Measurements from ENCODE around the gene SMG1.

Gene SMG1

DNA sequence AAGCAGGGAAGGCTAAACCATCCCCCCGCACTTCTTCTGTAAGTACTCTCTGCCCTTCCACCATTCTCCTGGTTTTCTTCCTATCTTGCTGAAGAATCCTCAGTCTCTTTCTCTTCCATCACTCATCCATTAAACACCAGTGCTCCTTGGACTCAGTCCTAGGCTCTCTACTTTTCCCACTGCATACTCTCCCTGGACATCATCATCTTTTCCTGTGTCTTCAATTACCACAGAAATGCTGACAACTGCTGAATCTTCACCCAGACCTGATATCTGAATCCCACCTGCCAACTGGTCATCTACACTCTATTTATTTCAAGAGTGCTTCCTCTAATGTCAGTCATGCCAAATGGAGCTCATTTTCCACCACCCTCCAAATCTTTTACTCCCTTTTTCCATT, 71.0 kb downstream of the SMG1 start:
- no peak for TF ChIP-seq CTCF (IDR thresholded peaks at IDR 0.05)

GRCh38 chr16:18853694-18854093, 72.5 kb downstream of the SMG1 start:
- no peak for TF ChIP-seq CTCF (IDR thresholded peaks at IDR 0.05)

- TF ChIP-seq CTCF (IDR thresholded peaks at IDR 0.05) = no peak
Measured at GRCh38 chr16:18852647-18853046, 73.6 kb downstream of the SMG1 start.

GRCh38 chr16:18846416-18846815, 79.8 kb downstream of the SMG1 start:
- no peak for TF ChIP-seq CTCF (IDR thresholded peaks at IDR 0.05)

DNA sequence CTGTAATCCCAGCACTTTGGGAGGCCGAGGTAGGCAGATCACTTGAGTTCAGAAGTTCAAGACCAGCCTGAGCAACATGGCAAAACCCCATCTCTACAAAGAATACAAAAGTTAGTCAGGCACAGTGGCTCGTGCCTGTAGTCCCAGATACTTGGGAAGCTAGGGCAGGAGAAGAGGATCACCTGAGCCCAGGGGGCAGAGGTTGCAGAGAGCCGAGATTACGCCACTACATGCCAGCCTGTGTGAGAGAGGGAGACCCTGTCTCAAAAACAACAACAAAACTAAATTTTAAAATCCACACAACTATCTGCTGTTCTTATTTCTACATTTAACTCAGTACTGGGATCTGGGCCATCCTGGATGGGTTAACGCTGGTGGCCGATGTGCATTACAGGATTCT, 83.6 kb downstream of the SMG1 start:
- TF ChIP-seq CTCF (IDR thresholded peaks at IDR 0.05) = no peak

DNA sequence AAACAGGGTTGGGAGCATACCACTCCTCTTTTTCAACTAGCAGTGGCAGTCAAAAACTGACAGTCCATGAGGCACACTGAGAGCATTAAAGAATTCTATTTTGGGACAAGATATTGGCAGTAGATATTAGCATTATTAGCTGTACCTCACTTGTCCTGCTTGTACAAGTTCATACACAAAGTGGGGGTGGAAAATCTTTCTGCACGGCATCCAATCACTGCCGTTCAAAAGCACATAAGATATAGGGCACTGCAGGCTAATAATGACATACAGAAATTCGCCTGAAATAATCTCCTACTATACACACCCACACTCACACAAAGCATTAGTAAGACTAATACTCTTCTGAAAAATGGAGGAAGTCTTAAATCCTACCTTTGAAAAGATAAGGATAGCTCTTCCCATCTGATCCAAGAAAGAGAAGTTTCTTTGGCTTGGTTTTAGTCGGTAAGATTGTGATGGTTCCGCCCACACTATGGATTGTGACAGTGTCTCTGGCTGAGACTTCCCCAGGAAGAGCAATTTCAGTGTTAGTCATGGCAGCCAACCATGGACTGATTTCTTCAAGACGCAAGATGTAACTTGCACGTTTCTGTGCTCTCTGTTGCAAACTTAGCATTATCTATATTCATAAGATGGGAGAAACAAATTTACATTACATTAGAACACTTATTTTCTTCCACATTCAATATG, 84.2 kb downstream of the SMG1 start:
- TF ChIP-seq CTCF (IDR thresholded peaks at IDR 0.05) = no peak

GRCh38 chr16:18839555-18839954, 86.7 kb downstream of the SMG1 start:
- no peak for TF ChIP-seq CTCF (IDR thresholded peaks at IDR 0.05)

DNA sequence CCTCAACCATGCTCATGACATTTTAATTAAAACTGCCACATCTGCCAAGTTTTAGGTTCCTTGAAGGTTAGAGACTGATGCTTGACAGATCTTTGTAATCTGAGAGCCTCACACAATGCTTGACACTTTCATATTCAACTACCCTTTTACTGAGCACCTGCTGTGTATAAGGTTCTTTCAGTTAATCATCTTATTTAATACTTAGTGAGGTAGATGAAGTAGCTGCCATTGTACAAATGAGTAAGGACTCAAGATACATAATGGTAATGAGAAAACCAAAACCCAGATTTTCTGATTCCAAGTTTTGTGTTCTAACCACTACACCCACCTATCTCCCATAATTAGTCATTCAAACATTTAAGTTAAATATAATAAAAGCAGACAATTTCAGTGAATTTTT, 89.5 kb downstream of the SMG1 start:
- no peak for TF ChIP-seq CTCF (IDR thresholded peaks at IDR 0.05)
